ENCODE results near the gene REG4. TPM values are rescaled to one million over a fixed set of nuclear protein-coding genes. Genes with fewer than 3 reads are reported as not detected.

Gene REG4
- total and polyA plus RNA-seq, 7 donors, result 10.4 to 80.8 (median 13.2) TPM; not detected in 4

DNA sequence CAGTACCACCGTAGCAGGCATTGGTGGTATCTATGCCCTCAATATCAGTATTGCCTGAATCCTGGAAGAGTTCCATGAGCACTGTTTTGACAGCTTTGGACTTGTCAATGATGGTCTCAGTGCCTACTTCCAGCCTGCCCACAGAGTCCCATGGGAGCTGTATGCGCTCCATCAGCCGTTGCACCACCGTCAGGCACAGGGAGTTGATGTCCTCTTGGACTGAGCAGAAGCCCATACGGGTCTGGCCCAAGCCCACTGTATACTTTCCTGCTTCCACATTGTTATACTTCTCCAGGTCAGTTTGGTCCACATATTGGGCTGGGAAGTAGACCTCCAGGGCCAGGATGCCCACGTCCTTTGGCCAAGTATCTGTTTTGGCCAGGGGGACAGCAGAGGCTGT, 47.0 kb downstream of the REG4 start:
- no peak overlapping the region for H3K27ac ChIP-seq
- 80 to 86% methylated on average over 6 of the region's 6 CpGs for WGBS, 2 donors
- no peaks in the 10 kb centered on the region for H3K27me3 ChIP-seq
- H3K4me3 ChIP-seq, result no peak overlapping the region
- no peak for TF ChIP-seq POLR2AphosphoS5 (IDR thresholded peaks at IDR 0.05)
- no peak for DNase-seq
- no peaks in the 10 kb centered on the region for H3K36me3 ChIP-seq
- intact Hi-C loops (cut with DNase I), result no loop called here
- H3K9me3 ChIP-seq, result no peaks in the 10 kb centered on the region
- peaks cover 0 to 8% (median 3%) of the 10 kb centered on the region in 4 donors for H3K4me1 ChIP-seq

DNA sequence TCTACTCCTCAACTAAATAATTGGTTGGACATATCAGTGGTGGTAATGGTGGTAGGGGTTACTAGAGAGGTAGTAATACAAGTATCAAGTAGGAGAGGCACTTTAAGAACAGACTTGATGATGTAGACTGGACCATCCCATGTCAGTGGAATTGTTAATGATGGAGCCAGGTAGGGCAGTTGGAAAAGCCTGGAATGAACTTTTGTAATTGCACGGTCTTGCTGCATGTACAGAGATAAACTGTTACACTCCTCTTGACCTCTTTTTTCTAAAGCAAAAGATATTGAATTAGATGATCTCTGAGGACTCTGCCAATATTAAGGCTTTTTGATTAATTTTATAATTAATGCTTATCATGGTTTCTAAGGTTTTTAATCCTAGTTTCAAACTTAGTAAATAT, 48.3 kb downstream of the REG4 start:
- no peak for TF ChIP-seq POLR2AphosphoS5 (IDR thresholded peaks at IDR 0.05)
- no peak for TF ChIP-seq POLR2A (IDR thresholded peaks at IDR 0.05)
- TF ChIP-seq, protein P1, sequence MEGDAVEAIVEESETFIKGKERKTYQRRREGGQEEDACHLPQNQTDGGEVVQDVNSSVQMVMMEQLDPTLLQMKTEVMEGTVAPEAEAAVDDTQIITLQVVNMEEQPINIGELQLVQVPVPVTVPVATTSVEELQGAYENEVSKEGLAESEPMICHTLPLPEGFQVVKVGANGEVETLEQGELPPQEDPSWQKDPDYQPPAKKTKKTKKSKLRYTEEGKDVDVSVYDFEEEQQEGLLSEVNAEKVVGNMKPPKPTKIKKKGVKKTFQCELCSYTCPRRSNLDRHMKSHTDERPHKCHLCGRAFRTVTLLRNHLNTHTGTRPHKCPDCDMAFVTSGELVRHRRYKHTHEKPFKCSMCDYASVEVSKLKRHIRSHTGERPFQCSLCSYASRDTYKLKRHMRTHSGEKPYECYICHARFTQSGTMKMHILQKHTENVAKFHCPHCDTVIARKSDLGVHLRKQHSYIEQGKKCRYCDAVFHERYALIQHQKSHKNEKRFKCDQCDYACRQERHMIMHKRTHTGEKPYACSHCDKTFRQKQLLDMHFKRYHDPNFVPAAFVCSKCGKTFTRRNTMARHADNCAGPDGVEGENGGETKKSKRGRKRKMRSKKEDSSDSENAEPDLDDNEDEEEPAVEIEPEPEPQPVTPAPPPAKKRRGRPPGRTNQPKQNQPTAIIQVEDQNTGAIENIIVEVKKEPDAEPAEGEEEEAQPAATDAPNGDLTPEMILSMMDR (IDR thresholded peaks at IDR 0.05), result no peak
- no peak for TF ChIP-seq EP300 (IDR thresholded peaks at IDR 0.05)
- no peaks in the 10 kb centered on the region for H3K27me3 ChIP-seq
- H3K36me3 ChIP-seq, result no peaks in the 10 kb centered on the region
- no peak overlapping the region for H3K4me3 ChIP-seq
- intact Hi-C loops (cut with DNase I), result no loop called here
- 40 to 84% methylated on average over 1 of the region's 1 CpG for WGBS, 2 donors
- peaks cover 0 to 8% (median 3%) of the 10 kb centered on the region in 4 donors for H3K4me1 ChIP-seq
- no peaks in the 10 kb centered on the region for H3K9me3 ChIP-seq
- H3K27ac ChIP-seq, result no peak overlapping the region
- no peak for DNase-seq

DNA sequence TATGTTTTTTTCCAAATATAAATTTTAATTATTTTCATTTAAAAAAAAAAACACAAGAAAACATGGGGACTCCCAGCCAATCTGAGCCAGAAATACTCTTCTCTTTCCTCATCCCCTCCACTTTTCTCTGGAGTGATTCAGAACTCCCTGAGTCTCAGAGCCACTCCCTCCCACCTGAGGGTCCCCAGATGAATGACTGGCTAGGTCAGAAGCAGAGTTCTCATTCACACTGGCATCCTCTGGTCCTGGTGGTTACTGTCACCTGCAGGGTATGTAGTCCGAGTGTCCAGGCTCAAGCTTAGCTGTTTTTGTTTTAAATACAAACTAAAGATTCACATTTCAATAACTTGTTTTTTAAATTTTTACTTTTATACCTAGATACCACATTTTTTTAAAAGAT, 48.9 kb downstream of the REG4 start:
- Histone ChIP-seq H3K36me3 (no peaks in the 10 kb centered on the region), H3K27ac (no peak overlapping the region), H3K4me1 (peaks cover 0 to 11% (median 3%) of the 10 kb centered on the region in 4 donors), H3K27me3 (no peaks in the 10 kb centered on the region), H3K4me3 (no peak overlapping the region), H3K9me3 (no peaks in the 10 kb centered on the region)
- TF ChIP-seq EP300 (IDR thresholded peaks at IDR 0.05), result no peak
- intact Hi-C loops (cut with DNase I), result no loop called here
- DNase-seq, result no peak
- WGBS, 2 donors, result 88 to 92% methylated on average over 1 of the region's 1 CpG

DNA sequence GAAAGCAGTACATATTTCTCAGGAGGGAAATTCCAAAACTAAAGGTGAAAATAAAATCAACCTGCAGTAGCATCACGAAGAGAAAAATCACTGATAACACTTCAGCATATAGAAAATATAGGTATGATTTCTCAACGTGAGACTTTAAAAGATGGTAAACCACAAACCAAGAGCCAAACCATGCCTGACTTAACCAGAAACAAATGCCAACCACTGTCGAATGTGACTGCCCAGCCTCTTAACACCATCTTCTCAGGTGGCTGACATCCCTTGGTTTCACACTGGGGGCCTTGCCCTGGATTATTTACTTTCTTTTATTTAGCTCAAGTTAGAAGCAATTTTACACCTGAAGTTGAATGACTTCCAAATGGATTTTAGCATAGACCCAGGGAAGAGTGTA, 52.7 kb downstream of the REG4 start:
- WGBS, 2 donors, result 62 to 71% methylated on average over 3 of the region's 3 CpGs
- Histone ChIP-seq H3K9me3 (no peaks in the 10 kb centered on the region), H3K36me3 (no peaks in the 10 kb centered on the region), H3K27me3 (no peaks in the 10 kb centered on the region), H3K4me3 (no peak overlapping the region), H3K4me1 (peaks cover 0 to 5% (median 0%) of the 10 kb centered on the region in 4 donors), H3K27ac (no peak overlapping the region)
- no peak for DNase-seq
- TF ChIP-seq, protein P1 (IDR thresholded peaks at IDR 0.05), result no peak
- intact Hi-C loops (cut with DNase I), result no loop called here

DNA sequence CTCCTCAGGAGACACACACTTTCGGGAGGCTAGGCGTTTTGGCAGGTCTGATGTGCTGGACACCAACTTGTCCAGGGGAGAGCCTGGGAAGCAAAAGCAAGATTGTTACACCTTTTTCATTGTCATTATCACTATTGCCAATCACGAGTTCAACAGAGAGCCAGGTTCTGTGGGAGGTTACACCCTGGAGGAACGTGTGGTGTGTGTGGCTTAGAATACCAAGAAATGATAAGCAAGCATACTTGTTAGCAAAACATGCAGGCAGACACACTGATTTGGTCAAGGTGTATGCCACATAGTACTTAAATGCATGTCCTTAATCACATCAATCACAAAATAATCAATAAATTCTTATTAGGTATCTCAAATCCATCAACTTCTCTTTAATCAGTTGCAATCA, 58.7 kb downstream of the REG4 start:
- no peak for DNase-seq
- Histone ChIP-seq H3K9me3 (no peaks in the 10 kb centered on the region), H3K4me1 (peaks cover 0 to 4% (median 0%) of the 10 kb centered on the region in 4 donors), H3K36me3 (no peaks in the 10 kb centered on the region), H3K27me3 (no peaks in the 10 kb centered on the region), H3K27ac (no peak overlapping the region), H3K4me3 (no peak overlapping the region)
- TF ChIP-seq POLR2A (IDR thresholded peaks at IDR 0.05) (no peak), EP300 (IDR thresholded peaks at IDR 0.05) (no peak), POLR2AphosphoS5 (IDR thresholded peaks at IDR 0.05) (no peak)
- TF ChIP-seq, protein P1 (IDR thresholded peaks at IDR 0.05), result no peak
- intact Hi-C loops (cut with DNase I), result no loop called here
- 82 to 88% methylated on average over 4 of the region's 4 CpGs for WGBS, 2 donors

DNA sequence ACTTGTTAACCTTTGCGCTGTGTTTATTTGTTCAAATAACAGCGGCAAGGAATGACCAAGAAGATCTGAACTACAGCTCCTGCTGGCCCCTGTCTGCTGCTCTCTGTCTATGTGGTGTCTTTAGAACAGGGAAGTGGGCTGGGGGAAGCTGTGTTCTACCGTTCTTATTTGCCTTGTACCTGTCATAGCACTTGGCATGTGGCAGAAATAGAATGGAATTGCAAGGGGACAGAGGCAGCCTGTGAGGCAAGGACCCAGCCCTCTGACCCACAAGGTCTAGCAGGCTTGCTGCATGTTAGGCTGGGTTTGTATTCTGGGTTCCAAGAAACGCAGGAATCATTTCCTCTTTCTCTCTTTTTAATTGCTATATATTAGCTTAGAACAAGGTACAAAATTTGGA, 63.2 kb downstream of the REG4 start:
- H3K4me1 ChIP-seq, result peaks cover 0 to 14% (median 8%) of the 10 kb centered on the region in 4 donors
- DNase-seq, result no peak
- TF ChIP-seq EP300 (IDR thresholded peaks at IDR 0.05) (no peak), POLR2A (IDR thresholded peaks at IDR 0.05) (no peak)
- TF ChIP-seq, protein P1 (IDR thresholded peaks at IDR 0.05), result no peak
- 63% methylated on average over 4 of the region's 4 CpGs for WGBS, 2 donors
- no peaks in the 10 kb centered on the region for H3K27me3 ChIP-seq
- intact Hi-C loops (cut with DNase I), result loop anchor here (10.0 kb wide), 1 partner anchor 197 kb away; no protein-coding TSS in a partner anchor
- no peaks in the 10 kb centered on the region for H3K36me3 ChIP-seq
- no peak overlapping the region for H3K27ac ChIP-seq
- H3K9me3 ChIP-seq, result no peaks in the 10 kb centered on the region
- no peak overlapping the region for H3K4me3 ChIP-seq

All from sigmoid colon (tissue), 7 donors.